NOMO-1 treated with dmso at 0.1 percent for 144 hours (cell line): ENCODE results near the gene RINT1.

Source experiments
- DNase-seq: peaks from one replicate; lab custom pipeline; 2025; ENCODE audit not compliant: unreplicated experiment; lab: John Stamatoyannopoulos, UW

Gene RINT1

GRCh38 chr7:105530546-105530945 is 1.5 kb upstream of the RINT1 start:
- no peak for DNase-seq

DNA sequence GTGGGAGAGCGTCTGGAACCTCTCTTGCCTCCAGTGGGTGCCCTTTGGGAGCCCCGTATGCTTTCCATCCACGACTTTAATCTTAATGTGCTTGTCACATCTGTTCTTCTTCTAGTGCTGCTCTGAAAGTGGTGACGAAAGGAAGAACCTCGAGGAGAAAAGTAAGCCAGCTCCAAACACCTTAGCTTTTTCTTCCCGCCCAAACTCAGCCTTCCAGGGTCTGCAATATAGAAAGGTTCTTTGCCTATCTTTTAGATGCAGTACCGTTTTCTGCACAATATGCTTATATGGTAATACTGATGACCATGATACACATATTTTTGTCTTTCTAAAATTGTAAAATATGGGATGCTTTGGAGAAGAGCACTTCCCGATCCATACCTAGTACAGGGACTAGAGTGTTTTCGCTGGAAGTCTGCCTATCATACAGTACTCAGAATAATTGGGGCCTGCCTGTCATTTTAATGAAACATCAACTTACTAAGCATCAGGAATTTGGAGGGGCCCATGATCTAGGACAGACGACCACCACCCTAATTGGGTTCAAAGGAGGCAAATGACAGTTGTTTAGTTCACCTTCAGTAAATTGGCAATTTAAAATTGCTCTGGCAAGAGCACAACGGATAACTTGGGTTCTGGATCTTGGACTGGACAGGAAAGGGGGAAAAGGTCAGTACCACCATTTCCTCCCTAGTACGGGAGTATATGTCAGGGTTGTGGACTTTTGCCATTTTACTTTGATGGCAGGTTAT is 884 bp downstream of the RINT1 start:
- no peak for DNase-seq

GRCh38 chr7:105538339-105538738 is 6.3 kb downstream of the RINT1 start:
- no peak for DNase-seq

DNA sequence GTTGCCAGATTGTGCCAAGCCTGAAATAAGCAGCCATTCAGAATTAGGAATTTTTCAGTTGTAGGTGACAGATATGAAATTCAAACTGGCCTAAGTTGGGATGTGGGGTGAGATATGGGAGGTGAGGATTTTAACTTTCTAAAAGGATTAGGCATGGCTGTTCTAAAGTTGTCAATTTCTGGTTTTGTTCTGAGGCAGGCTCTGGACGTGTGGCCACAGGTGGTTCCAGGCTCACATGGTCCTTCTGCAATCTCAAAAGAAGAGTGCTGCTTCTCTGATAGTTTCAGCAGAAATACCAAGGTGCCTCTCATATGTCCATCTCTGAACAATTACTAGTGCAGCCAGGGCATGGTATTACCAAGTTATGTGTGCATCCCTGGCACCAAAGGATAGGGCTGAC is 27.9 kb downstream of the RINT1 start:
- DNase-seq = no peak

GRCh38 chr7:105565190-105565589 is 33.2 kb downstream of the RINT1 start:
- DNase-seq = no peak

DNA sequence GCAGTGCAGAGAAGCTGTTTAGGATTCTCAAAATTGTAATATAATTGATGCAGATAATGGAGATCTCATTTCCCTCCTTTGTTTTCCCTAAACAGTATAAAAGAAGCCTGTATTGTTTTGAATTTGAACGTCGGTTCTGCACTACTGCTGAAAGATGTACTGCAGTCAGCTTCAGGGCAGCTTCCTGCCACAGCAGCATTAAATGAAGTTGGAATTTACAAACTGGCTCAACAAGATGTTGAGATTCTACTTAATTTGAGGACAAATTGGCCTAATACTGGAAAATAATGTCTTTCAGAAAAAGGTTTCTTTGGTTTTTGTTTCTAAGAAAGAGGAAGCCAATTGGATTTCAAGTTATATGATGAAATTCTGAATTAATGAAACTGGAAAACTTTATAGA is 35.0 kb downstream of the RINT1 start:
- no peak for DNase-seq

DNA sequence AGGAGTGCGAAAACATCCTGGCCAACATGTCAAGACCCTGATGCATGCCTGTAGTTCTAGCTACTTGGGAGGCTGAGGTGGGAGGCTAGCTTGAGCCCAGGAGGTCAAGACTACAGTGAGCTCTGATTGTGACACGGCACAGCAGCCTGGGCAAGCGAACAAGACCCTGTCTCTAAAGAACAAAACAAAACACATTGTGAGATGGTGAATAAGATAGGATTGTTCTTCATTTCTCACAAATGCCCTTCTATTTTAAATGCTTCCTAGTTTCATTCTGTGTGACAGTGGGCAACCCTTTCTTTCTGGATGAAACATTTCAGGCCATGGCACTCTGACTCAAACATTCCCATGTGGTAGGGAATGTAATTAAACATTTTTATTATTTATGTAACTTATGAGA is 35.8 kb downstream of the RINT1 start:
- no peak for DNase-seq

GRCh38 chr7:105571891-105572290 is 39.9 kb downstream of the RINT1 start:
- no peak for DNase-seq

- no peak for DNase-seq
These were observed 45.2 kb downstream of the RINT1 start for GRCh38 chr7:105577251-105577650.

- DNase-seq = no peak
These were observed 46.5 kb downstream of the RINT1 start for GRCh38 chr7:105578496-105578895.

- no peak for DNase-seq
These were observed 48.2 kb downstream of the RINT1 start for GRCh38 chr7:105580022-105580740.

DNA sequence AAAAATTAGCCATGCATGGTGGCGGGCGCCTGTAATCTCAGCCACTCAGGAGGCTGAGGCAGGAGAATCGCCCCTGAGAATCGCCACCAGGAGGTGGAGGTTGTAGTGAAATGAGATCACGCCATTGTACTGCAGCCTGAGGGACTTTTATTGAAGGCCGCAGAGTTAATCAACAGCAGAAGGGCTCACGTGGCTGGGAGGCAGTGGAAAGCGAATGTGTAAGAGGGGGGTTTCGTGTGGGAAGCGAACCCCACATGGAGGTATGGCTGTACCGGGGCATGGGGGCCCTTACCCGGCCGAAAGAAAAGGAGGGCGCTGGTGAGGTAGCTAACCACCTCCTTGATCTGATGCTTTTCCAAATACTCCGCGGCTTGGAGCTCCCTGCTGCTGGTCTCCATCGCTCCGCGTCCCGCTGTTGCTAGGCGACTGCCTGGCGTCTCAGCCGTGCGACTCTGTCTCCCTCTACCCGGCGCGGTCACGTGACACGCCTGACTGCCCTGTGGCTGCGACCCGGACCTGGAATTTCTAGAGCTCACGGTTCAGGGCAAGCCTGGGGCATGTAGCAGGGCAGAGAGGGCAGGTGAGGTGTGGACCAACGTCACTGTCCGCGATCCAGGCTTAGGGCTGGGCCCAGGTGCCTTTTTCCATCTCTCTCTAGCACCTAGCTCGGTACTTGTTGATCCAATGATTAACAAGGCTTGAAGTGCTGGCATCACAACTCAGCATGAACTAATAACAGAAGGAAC is 49.2 kb downstream of the RINT1 start, which contains the start of gene EFCAB10:
Gene EFCAB10 (minus strand): TSS at position 428 of the 746 bp plus-strand sequence. CDS start 30 bp downstream, at position 398.
- no peak for DNase-seq

GRCh38 chr7:105583061-105583460 is 51.1 kb downstream of the RINT1 start:
- DNase-seq = no peak

DNA sequence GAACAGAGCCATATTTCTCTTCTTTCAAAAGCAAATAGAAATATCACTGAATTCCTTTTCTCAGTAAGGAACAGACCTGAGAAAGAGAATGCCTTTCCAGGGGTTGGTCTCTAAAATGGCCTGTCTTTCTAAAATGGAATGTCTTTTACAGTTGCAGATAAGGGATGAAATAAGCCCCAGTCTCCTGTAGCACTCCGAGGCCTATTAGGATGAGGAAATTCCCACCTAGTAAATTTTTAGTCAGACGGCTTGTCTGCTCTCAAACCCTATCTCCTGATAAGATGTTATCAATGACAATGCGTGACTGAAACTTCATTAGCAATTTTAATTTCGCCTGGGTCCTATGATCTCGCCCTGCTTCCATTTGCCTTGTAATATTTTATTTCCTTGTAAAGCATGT is 52.2 kb downstream of the RINT1 start:
- no peak for DNase-seq

- no peak for DNase-seq
These were observed 54.0 kb downstream of the RINT1 start for GRCh38 chr7:105585850-105586500.

GRCh38 chr7:105587909-105588635 is 56.1 kb downstream of the RINT1 start:
- no peak for DNase-seq

DNA sequence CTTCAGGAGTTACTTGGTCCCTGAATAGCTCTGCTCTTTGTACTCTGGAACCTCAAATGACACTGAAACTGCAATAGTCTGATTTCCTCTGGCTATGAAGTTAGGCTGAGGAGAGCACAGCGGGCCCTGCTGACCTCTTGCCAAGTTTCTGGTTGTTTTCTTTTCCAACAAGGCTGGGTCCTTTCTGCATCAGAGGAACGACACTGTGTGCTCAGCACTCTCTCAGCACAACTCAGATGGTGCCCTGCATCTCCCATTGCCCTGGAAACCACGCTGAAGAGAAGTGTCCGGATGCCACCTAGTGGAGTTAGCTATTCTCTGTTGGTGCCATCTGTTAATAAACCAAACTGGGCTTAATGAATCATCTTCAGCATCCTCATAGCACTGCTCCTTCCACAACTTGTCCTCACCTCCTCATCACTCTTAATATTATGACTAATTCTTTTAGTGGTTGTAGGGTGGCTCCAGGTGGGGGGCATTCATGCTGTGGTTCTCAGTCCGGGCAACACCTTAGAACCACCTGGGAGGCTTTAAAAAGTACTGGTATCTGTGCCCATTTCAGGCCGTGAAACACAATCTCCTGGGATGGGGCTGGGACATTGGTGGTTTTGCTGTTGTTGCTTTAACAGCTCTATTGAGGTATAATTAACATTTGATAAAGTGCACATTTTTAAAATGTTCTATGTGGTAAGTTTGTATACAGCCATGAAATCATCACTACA is 57.5 kb downstream of the RINT1 start:
- DNase-seq = no peak

GRCh38 chr7:105590793-105591192 is 58.8 kb downstream of the RINT1 start:
- no peak for DNase-seq

GRCh38 chr7:105591522-105591921 is 59.5 kb downstream of the RINT1 start:
- DNase-seq = no peak

GRCh38 chr7:105594034-105594433 is 62.0 kb downstream of the RINT1 start:
- no peak for DNase-seq
